ENCODE data around the gene AGGF1.

DNA sequence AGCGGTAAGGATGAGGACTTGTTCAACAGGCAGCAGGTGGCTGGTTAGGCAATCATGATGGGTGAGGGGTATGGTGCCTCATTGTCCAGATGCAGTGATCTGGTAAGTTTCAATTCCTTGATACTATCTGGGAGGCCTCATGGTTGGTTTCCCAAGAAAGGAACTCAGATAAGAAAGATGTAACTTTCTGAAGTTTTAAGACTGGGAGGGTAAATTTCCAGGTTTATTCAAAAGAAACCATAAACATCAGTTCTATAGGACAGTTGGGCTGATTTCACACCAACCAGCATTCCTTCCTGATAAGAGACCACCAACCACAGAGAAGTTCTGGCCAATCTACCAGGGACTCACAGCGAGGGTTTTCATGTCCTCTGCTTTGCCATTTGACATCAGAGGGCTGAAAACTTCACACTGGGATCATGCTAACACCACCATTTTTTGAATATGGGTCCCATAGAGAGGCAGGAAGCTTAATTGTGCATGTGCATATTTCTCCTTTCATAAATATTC is 773 bp upstream of the AGGF1 start:
- TF ChIP-seq POLR2AphosphoS5 (IDR thresholded peaks at IDR 0.05) (no peak), POLR2A (IDR thresholded peaks at IDR 0.05) (no peak)
- TF ChIP-seq, protein P1, sequence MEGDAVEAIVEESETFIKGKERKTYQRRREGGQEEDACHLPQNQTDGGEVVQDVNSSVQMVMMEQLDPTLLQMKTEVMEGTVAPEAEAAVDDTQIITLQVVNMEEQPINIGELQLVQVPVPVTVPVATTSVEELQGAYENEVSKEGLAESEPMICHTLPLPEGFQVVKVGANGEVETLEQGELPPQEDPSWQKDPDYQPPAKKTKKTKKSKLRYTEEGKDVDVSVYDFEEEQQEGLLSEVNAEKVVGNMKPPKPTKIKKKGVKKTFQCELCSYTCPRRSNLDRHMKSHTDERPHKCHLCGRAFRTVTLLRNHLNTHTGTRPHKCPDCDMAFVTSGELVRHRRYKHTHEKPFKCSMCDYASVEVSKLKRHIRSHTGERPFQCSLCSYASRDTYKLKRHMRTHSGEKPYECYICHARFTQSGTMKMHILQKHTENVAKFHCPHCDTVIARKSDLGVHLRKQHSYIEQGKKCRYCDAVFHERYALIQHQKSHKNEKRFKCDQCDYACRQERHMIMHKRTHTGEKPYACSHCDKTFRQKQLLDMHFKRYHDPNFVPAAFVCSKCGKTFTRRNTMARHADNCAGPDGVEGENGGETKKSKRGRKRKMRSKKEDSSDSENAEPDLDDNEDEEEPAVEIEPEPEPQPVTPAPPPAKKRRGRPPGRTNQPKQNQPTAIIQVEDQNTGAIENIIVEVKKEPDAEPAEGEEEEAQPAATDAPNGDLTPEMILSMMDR (IDR thresholded peaks at IDR 0.05) = no peak

Measured in transverse colon (tissue), 4 donors.